MM.1S (cell line): ENCODE measurements around the gene CSF1R.

Experiments used
- DNase-seq: peaks from one replicate; pipeline ENCODE4 v3.0.0-alpha.2; 2015
- H2AFZ ChIP-seq: fragments of 300-600 bp; sonication (generic); 2 replicates; pipeline ENCODE4 v1.6.0; 2016; ENCODE audit warnings: antibody characterized with exemption, low read length
- H3F3A ChIP-seq: fragments of 300-600 bp; sonication (generic); 2 replicates; pipeline ENCODE4 v1.6.1; 2016; ENCODE audit warnings: mild to moderate bottlenecking, antibody characterized with exemption, low read length, moderate library complexity, mixed read lengths; ENCODE audit not compliant: insufficient read depth
- H3K27ac ChIP-seq: fragments of 300-600 bp; sonication (generic); 2 replicates; pipeline ENCODE4 v1.5.1; 2016; ENCODE audit warnings: mild to moderate bottlenecking, low read length
- H3K27me3 ChIP-seq: fragments of 300-600 bp; sonication (generic); replicated peaks from 2 replicates; pipeline ENCODE4 v1.6.0; 2016; ENCODE audit warnings: low read length; ENCODE audit not compliant: insufficient read depth
- H3K36me3 ChIP-seq: fragments of 300-600 bp; sonication (generic); replicated peaks from 2 replicates; pipeline ENCODE4 v1.6.1; 2016; ENCODE audit warnings: mild to moderate bottlenecking, low read length, mixed read lengths; ENCODE audit not compliant: insufficient read depth
- H3K4me1 ChIP-seq: fragments of 300-600 bp; sonication (generic); 2 replicates; pipeline ENCODE4 v1.6.1; 2016; ENCODE audit warnings: low read length, mixed read lengths
- H3K4me2 ChIP-seq: fragments of 300-600 bp; sonication (generic); 2 replicates; pipeline ENCODE4 v1.6.0; 2016; ENCODE audit warnings: low read depth, low read length
- H3K4me3 ChIP-seq: fragments of 300-600 bp; sonication (generic); 2 replicates; pipeline ENCODE4 v1.5.1; 2016; ENCODE audit warnings: low read length, mixed read lengths
- H3K79me2 ChIP-seq: fragments of 300-600 bp; sonication (generic); 2 replicates; pipeline ENCODE4 v1.6.1; 2016; ENCODE audit warnings: mixed run types, low read length, mixed read lengths
- H3K9ac ChIP-seq: fragments of 300-600 bp; sonication (generic); 2 replicates; pipeline ENCODE4 v1.6.1; 2016; ENCODE audit warnings: low read length, mixed read lengths
- H3K9me2 ChIP-seq: fragments of 300-600 bp; sonication (generic); replicated peaks from 2 replicates; pipeline ENCODE4 v1.6.1; 2016; ENCODE audit warnings: mild to moderate bottlenecking, low read length, mixed read lengths; ENCODE audit not compliant: insufficient read depth
- H3K9me3 ChIP-seq: fragments of 300-600 bp; sonication (generic); replicated peaks from 2 replicates; pipeline ENCODE4 v1.6.1; 2016; ENCODE audit warnings: mild to moderate bottlenecking, low read length, mixed read lengths; ENCODE audit not compliant: insufficient read depth
- H4K20me1 ChIP-seq: fragments of 300-600 bp; sonication (generic); 2 replicates; pipeline ENCODE4 v1.6.1; 2016; ENCODE audit warnings: mild to moderate bottlenecking, low read length, moderate library complexity, mixed read lengths; ENCODE audit not compliant: insufficient read depth
- CTCF ChIP-seq: fragments of 300-600 bp; sonication (generic); IDR thresholded peaks from 2 replicates; pipeline ENCODE4 v1.5.1; 2016; ENCODE audit warnings: antibody characterized with exemption, low read length, mixed read lengths
- EZH2 ChIP-seq: fragments of 300-600 bp; sonication (generic); optimal IDR thresholded peaks from 2 replicates; pipeline ENCODE3; 2017; ENCODE audit warnings: low read depth, mild to moderate bottlenecking, antibody characterized with exemption, low read length, mixed read lengths
- EZH2phosphoT487 ChIP-seq: fragments of 300-600 bp; sonication (generic); IDR thresholded peaks from 2 replicates; pipeline ENCODE4 v1.6.1; 2018; ENCODE audit warnings: antibody characterized with exemption, low read length

CSF1R gene

GRCh38 chr5:150118561-150119229 lies 32.3 kb upstream of the CSF1R start:
- Histone ChIP-seq H3K36me3 (no peaks in the 10 kb centered on the region), H3K4me1 (no peaks in the 10 kb centered on the region), H3K9me3 (no peaks in the 10 kb centered on the region), H4K20me1 (no peaks in the 10 kb centered on the region), H3K9me2 (no peaks in the 10 kb centered on the region), H3K9ac (no peak overlapping the region), H2AFZ (no peak overlapping the region), H3K27me3 (no peaks in the 10 kb centered on the region), H3K4me2 (no peak overlapping the region), H3K4me3 (no peak overlapping the region), H3K79me2 (no peaks in the 10 kb centered on the region), H3K27ac (no peak overlapping the region), H3F3A (no peaks in the 10 kb centered on the region)
- TF ChIP-seq CTCF (no peak), EZH2 (no peak), EZH2phosphoT487 (no peak)
- DNase-seq: no peak

- Histone ChIP-seq H3K9me2 (no peaks in the 10 kb centered on the region), H3K27ac (no peak overlapping the region), H3K9me3 (no peaks in the 10 kb centered on the region), H3F3A (no peaks in the 10 kb centered on the region), H3K4me1 (no peaks in the 10 kb centered on the region), H3K4me3 (no peak overlapping the region), H3K36me3 (no peaks in the 10 kb centered on the region), H3K27me3 (no peaks in the 10 kb centered on the region), H2AFZ (no peak overlapping the region), H3K4me2 (no peak overlapping the region), H3K9ac (no peak overlapping the region), H4K20me1 (no peaks in the 10 kb centered on the region), H3K79me2 (no peaks in the 10 kb centered on the region)
- DNase-seq: no peak
- no peak for TF ChIP-seq EZH2
- no peak for TF ChIP-seq CTCF
- TF ChIP-seq EZH2phosphoT487: no peak
These were observed 31.7 kb upstream of the CSF1R start for GRCh38 chr5:150117945-150118560.

- TF ChIP-seq EZH2phosphoT487 (no peak), EZH2 (no peak), CTCF (no peak)
- Histone ChIP-seq H3K36me3 (no peaks in the 10 kb centered on the region), H4K20me1 (no peaks in the 10 kb centered on the region), H3K9me2 (no peaks in the 10 kb centered on the region), H2AFZ (no peak overlapping the region), H3K4me1 (no peaks in the 10 kb centered on the region), H3K79me2 (no peaks in the 10 kb centered on the region), H3F3A (no peaks in the 10 kb centered on the region), H3K27ac (no peak overlapping the region), H3K4me2 (no peak overlapping the region), H3K4me3 (no peak overlapping the region), H3K9me3 (no peaks in the 10 kb centered on the region), H3K27me3 (no peaks in the 10 kb centered on the region), H3K9ac (no peak overlapping the region)
- no peak for DNase-seq
These were observed 30.5 kb upstream of the CSF1R start for GRCh38 chr5:150116667-150117400.
